ENCODE measurements around the gene VARS2.

The VARS2 gene

GRCh38 chr6:30962716-30963115, 48.7 kb downstream of the VARS2 start:
- no peak for DNase-seq (ENCODE audit: low spot score)

- no peak for DNase-seq (ENCODE audit: low spot score)
Measured at GRCh38 chr6:30963641-30964040, 49.6 kb downstream of the VARS2 start.

- no peak for DNase-seq (ENCODE audit: low spot score)
Measured at GRCh38 chr6:30964075-30964474, 50.0 kb downstream of the VARS2 start.

- no peak for DNase-seq (ENCODE audit: low spot score)
Measured at GRCh38 chr6:30965140-30965601, 51.1 kb downstream of the VARS2 start.

DNA sequence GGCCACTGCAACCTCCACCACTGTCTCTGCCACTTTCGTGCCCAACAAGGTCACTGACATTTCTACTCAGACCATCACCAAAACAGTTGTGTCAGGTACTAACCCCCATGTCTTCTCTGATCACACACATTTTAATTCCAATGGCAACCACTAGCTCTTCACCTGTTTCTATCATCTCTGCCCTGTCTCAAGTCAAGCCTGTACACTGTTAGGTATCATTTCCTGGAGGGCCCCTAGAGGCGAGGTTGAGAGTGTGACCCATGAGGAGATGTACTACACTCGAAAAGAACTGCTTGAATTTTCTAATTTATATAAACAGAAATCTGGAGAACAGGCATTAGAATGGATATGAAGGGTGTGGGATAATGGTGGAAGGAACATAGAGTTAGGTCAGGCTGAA, 52.1 kb downstream of the VARS2 start:
- DNase-seq (ENCODE audit: low spot score) = no peak

GRCh38 chr6:30969171-30969570, 55.1 kb downstream of the VARS2 start:
- peak; percentile 29 for DNase-seq (ENCODE audit: low spot score)

DNA sequence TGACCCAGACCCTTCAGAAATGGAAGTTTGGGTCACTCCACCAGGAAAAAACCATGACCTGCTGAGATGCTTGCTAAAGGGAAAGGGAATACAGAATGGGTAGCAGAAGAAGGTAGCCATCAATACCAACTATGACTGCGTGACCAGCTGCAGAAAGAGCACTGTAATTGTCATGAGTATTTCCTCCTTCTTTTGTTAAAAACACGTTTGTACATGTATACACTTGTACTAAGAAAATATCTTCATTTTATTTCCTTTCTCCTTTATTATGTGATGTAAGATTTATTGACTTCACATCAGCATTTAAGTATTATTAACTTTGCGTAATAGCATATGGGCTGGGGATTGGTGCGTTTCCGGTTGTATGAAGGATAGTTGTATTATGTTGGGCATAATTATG, 56.9 kb downstream of the VARS2 start:
- no peak for DNase-seq (ENCODE audit: low spot score)

DNA sequence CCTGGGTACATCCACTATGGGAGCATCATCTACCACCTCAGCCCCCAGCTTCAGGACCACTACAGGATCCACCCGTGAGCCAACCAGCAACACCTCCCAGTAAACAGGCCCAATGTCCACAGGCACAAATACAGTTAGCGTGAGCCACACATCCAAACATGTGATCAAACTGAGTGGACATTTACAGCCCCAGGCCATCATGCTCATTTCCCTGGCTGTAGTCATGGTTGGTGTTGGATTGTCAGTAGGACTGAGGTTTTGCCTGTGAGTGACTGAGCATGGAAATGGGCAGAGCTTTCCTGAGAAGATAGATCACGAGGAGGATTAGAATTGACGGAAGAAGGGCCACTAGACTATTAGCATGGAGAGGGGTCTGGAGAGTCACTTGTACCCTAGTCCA, 58.8 kb downstream of the VARS2 start:
- no peak for DNase-seq (ENCODE audit: low spot score)

DNA sequence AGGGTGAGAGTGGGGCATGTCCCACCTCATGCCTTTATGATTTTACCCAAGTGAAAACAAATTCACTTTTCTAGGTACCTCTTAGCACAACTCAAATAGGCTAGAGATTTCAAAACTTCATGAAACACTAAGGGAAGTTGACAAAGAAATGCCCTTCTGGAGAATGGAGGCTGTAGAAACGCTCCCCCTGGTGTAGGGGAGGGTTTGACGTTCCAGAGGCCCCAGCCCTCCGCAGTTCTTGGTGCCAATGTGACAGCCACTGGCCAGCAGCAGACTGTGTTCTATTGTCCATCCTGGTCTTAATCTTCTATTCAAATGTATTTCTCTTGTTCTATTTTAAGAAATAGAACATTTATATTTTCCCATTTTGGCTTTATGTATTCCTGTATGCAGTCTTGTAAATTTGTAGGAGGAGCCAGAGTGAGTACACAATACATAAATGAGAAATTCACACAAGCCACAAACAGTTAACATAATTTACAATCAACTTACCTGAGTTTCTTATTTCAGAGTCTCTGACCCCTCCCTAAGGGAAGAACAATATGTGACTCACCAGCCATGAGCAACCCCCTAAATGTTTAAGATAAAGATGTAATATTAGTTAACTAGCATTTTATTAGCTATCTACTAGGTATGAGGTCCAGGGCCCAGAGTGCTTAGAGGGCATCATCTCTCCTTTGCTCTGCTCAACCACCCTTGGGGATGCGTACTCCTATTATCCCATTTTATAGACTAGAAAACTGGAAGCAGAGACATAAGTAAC, 60.6 kb downstream of the VARS2 start:
- DNase-seq (ENCODE audit: low spot score) = no peak
